Colonic mucosa (tissue), 4 donors: ENCODE measurements around the gene SBNO1. TPM values are rescaled to one million over a fixed set of nuclear protein-coding genes. Genes with fewer than 3 reads are reported as not detected.
A peak's percentile ranks its signal among the peaks of the same experiment; 100 is the strongest.

Experiments
- DNase-seq: peaks from one replicate; pipeline ENCODE4 v3.0.0-alpha.2; 2020
- H3K27ac ChIP-seq: fragments of 200-600 bp; one replicate; pipeline ENCODE4 v1.8.0; 2021
- H3K27me3 ChIP-seq: fragments of 200-600 bp; one replicate; pipeline ENCODE4 v1.8.0; 2021
- H3K36me3 ChIP-seq: fragments of 200-600 bp; one replicate; pipeline ENCODE4 v1.8.0; 2021
- H3K4me1 ChIP-seq: fragments of 200-600 bp; one replicate; pipeline ENCODE4 v1.8.0; 2021; ENCODE audit warnings: mild to moderate bottlenecking
- H3K4me3 ChIP-seq: fragments of 200-600 bp; one replicate; pipeline ENCODE4 v1.8.0; 2021
- H3K9ac ChIP-seq, 2 donors: one replicate each; pipeline ENCODE4 v1.7.0; 2013; ENCODE audit warnings: control low read depth in 2 of 2, low read depth in 2 of 2, low read length in 2 of 2
- H3K9me3 ChIP-seq: fragments of 200-600 bp; one replicate; pipeline ENCODE4 v1.8.0; 2021
- intact Hi-C: fragments of 100-400 bp; cut with DNase I; formaldehyde crosslinking; loops from one replicate; pipeline ENCODE4 v1.14.1; 2022
- total RNA-seq, 2 donors: library from RNA; stranded (reverse); fragmentation: NEBNext Ultra II Directional in 1 of 2; extraction: Animal tissue kit (Norgen Biotek cat#: 25700) in 1 of 2; gene quantifications; one replicate each; pipeline ENCODE4 v1.2.1, GENCODE V29; 2021
- TF ChIP-seq, protein P1 (sequence below): fragments of 200-600 bp; IDR thresholded peaks from one replicate; pipeline ENCODE4 v1.8.0; 2022; ENCODE audit warnings: antibody characterized with exemption, mild to moderate bottlenecking
- donor health status: healthy.
- donor health status: DM: no; HTN: no; CAD: no.
- donor health status: DM: no; HTN: no; CAD: no.

SBNO1 gene
- total RNA-seq, 2 donors from 2014 or later, result 36.5 to 37.3 TPM

- H3K27me3 ChIP-seq, result no peaks in the 10 kb centered on the region
- TF ChIP-seq, protein P1, sequence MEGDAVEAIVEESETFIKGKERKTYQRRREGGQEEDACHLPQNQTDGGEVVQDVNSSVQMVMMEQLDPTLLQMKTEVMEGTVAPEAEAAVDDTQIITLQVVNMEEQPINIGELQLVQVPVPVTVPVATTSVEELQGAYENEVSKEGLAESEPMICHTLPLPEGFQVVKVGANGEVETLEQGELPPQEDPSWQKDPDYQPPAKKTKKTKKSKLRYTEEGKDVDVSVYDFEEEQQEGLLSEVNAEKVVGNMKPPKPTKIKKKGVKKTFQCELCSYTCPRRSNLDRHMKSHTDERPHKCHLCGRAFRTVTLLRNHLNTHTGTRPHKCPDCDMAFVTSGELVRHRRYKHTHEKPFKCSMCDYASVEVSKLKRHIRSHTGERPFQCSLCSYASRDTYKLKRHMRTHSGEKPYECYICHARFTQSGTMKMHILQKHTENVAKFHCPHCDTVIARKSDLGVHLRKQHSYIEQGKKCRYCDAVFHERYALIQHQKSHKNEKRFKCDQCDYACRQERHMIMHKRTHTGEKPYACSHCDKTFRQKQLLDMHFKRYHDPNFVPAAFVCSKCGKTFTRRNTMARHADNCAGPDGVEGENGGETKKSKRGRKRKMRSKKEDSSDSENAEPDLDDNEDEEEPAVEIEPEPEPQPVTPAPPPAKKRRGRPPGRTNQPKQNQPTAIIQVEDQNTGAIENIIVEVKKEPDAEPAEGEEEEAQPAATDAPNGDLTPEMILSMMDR, result no peak
- no peaks in the 10 kb centered on the region for H3K9me3 ChIP-seq
- peak; percentile 24 for DNase-seq
- H3K27ac ChIP-seq, result peak overlapping the region; percentile 17
- intact Hi-C loops, result loop anchor here (5.0 kb wide), 1 partner anchor 314 kb away; the partner anchor contains the start of gene TMED2
- no peaks in the 10 kb centered on the region for H3K36me3 ChIP-seq
- H3K9ac ChIP-seq, result no peak overlapping the region
- no peak overlapping the region for H3K4me3 ChIP-seq
- H3K4me1 ChIP-seq, result peaks cover 3% of the 10 kb centered on the region
Measured at GRCh38 chr12:123267991-123268843, 96.4 kb downstream of the SBNO1 start.

GRCh38 chr12:123267335-123267920, 97.2 kb downstream of the SBNO1 start:
- intact Hi-C loops, result loop anchor here (5.0 kb wide), 1 partner anchor 315 kb away; the partner anchor contains the start of gene TMED2
- Histone ChIP-seq H3K36me3 (no peaks in the 10 kb centered on the region), H3K9ac (no peak overlapping the region), H3K9me3 (no peaks in the 10 kb centered on the region), H3K4me3 (no peak overlapping the region), H3K27me3 (no peaks in the 10 kb centered on the region), H3K27ac (no peak overlapping the region), H3K4me1 (peaks cover 3% of the 10 kb centered on the region)
- TF ChIP-seq, protein P1, result no peak
- DNase-seq, result no peak

GRCh38 chr12:123266679-123267277, 97.9 kb downstream of the SBNO1 start:
- no peak for DNase-seq
- TF ChIP-seq, protein P1, result no peak
- intact Hi-C loops, result loop anchor here (5.0 kb wide), 1 partner anchor 316 kb away; the partner anchor contains the start of gene TMED2
- H3K27ac ChIP-seq, result no peak overlapping the region
- no peaks in the 10 kb centered on the region for H3K9me3 ChIP-seq
- no peaks in the 10 kb centered on the region for H3K36me3 ChIP-seq
- no peak overlapping the region for H3K4me3 ChIP-seq
- peaks cover 3% of the 10 kb centered on the region for H3K4me1 ChIP-seq
- H3K27me3 ChIP-seq, result no peaks in the 10 kb centered on the region
- H3K9ac ChIP-seq, result no peak overlapping the region

DNA sequence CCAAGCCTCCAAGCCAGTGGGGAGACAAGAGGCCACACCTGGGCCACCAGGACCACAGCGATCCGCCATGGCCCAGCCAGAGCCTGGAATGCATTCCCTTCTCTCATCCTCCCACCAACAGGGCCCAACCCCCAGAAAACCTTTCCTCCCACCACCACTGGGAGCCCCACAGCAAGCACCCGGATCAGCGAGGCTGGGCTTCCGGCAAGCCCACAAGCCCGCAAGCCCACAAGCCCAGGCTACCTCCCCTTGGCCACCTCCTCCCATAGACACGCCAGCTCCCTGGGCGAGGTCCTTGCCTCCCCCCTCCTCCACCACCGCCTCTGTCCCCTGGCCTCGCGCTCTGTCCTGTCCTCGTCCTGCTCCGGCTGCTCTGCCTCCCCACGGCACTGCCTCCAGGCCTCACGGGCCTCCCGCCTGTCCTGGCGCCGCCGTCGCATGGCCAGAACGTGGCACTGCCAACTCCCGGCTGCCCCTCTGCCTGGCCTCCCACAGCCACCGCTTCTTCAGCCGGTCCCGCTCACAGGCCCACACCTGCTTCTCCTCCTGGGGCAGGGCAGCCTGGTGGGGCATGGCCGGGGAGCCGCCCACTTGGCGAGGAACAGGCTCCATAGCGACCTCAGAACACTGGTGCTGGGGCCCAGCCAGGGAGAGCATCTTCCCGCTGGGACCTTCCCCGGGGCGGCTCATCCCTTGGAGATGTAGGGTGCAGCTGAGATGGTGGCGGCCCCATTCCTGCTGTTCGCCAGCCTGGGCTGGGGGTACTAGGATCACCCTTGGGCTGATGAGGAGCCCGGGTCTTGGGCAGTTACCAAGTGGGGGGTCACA, 98.6 kb downstream of the SBNO1 start:
- TF ChIP-seq, protein P1, result no peak
- no peaks in the 10 kb centered on the region for H3K9me3 ChIP-seq
- H3K27ac ChIP-seq, result no peak overlapping the region
- H3K36me3 ChIP-seq, result no peaks in the 10 kb centered on the region
- H3K4me1 ChIP-seq, result peaks cover 3% of the 10 kb centered on the region
- no peaks in the 10 kb centered on the region for H3K27me3 ChIP-seq
- no peak overlapping the region for H3K9ac ChIP-seq
- intact Hi-C loops, result loop anchor here (5.0 kb wide), 1 partner anchor 316 kb away; the partner anchor contains the start of gene TMED2
- no peak overlapping the region for H3K4me3 ChIP-seq
- DNase-seq, result no peak

DNA sequence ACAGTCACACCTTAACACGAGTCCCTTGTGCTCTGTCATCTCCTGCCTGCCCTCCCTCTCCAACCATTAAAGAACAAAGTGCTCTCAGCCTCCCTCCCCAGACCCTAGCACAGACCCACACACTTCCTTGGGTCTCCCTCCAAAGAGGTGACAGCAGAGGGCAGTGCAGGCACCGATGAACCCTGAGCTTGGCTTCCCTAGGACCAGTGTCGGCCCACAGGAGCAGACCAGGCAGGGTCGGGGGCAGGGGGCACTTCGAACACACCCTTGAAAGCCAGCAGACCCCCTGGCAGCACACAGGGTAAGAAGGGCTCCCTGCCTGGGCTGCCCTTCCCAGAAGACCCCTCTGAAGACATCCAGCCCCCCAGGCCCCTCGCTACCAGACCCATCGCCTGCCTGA, 100.0 kb downstream of the SBNO1 start:
- Histone ChIP-seq H3K27ac (no peak overlapping the region), H3K9me3 (no peaks in the 10 kb centered on the region), H3K4me1 (no peaks in the 10 kb centered on the region), H3K4me3 (no peak overlapping the region), H3K36me3 (no peaks in the 10 kb centered on the region), H3K27me3 (no peaks in the 10 kb centered on the region), H3K9ac (no peak overlapping the region)
- intact Hi-C loops, result loop anchor here (5.0 kb wide), 1 partner anchor 318 kb away; the partner anchor contains the start of gene TMED2
- TF ChIP-seq, protein P1, result no peak
- no peak for DNase-seq
